Measurements from ENCODE around the gene B4GALT1.
"Not testable (repeated sequence)": the region's sequence is repeated elsewhere in the genome, so short reads cannot be mapped to it uniquely, and the experiment has no call there.

The B4GALT1 gene

DNA sequence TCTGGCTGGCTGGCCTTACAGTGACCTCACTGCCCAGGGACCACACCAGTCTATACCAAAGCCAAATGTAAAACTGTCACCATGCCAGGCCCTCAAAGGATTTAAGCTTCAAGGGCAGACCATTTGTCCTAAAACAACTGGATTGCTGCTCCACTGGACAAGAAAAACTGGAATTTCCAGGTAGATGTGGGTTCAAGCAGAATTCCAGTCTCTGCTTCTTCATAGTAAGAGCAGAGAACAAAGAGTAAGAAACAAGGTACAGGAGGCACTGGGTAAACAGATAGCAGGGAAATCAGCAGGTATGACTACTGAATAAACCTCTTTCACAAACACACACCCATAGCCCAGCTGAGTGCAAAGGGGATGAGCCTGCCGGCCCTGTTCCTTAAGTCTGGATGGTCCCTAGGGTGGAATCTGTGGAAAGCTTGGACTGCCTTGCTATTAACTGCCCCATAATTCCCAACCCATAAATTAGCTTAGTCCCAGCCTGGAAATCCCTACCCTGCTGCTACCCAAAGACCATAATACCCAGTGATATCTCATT lies 5.5 kb downstream of the B4GALT1 start:
- Histone ChIP-seq H3K4me3 (ENCODE audit: low read length) (no peak overlapping the region), H3K4me1 (ENCODE audit: control insufficient read depth, low read depth, low read length) (peaks cover 28% of the 10 kb centered on the region), H3K27ac (ENCODE audit: low read depth, low read length) (peak overlapping the region; percentile 73)

DNA sequence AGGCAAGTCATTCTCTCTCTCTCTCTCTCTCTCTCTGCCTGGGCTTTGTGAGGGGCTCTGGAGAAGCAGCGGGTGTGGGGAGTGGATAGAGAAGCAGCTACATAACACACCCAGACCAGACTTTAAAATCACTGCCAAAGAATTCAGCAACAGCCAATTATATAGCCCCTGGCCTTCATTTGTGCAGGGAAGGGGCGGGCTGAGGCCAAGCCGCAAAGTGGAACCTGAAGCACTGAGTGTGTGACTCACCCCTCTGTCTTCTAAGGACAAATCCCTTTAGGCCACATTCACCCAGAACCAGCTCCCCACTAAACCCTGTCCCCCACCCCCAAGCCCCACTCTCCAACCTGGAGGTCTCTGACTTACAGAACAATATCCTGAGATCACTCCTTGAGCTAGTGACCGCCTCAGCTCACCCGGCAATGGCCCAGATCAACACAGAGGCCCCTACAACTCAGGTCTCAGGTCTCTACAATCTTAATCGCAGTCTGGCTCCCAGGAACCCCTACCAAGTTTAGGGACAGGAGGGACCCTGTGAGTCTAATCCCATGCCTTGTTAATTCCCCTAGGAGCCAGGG lies 6.0 kb downstream of the B4GALT1 start:
- no peak overlapping the region for H2BK5ac ChIP-seq (ENCODE audit: low read length)
- H3K27me3 ChIP-seq (ENCODE audit: insufficient read depth, low read length, poor library complexity): no peaks in the 10 kb centered on the region
- H3K56ac ChIP-seq (ENCODE audit: low read length): peak overlapping the region; percentile 72
- H2BK15ac ChIP-seq (replicated peaks; ENCODE audit: low read depth): no peak overlapping the region
- H3K27ac ChIP-seq (ENCODE audit: low read depth, low read length): peak overlapping the region; percentile 73
- H3K18ac ChIP-seq (ENCODE audit: low read length): peak overlapping the region; percentile 3
- H2AK5ac ChIP-seq (ENCODE audit: low read length): no peak overlapping the region
- peak; percentile 88 for DNase-seq
- H4K8ac ChIP-seq (ENCODE audit: low read depth, low read length): no peak overlapping the region
- no peak overlapping the region for H3K9ac ChIP-seq (ENCODE audit: low read length)
- no peak overlapping the region for H3K4me2 ChIP-seq (ENCODE audit: low read length)
- peaks cover 25% of the 10 kb centered on the region for H3K79me2 ChIP-seq (ENCODE audit: control insufficient read depth, insufficient read depth, low read length)
- H2BK120ac ChIP-seq (ENCODE audit: low read depth, low read length): no peak overlapping the region
- no peak overlapping the region for H3K4ac ChIP-seq (ENCODE audit: low read depth, low read length)
- H3K23ac ChIP-seq (ENCODE audit: low read length): no peak overlapping the region
- H3K79me1 ChIP-seq (ENCODE audit: low read length): peaks cover 27% of the 10 kb centered on the region
- H3K4me1 ChIP-seq (ENCODE audit: control insufficient read depth, low read depth, low read length): peaks cover 28% of the 10 kb centered on the region
- H4K5ac ChIP-seq (ENCODE audit: low read length): no peak overlapping the region
- no peak overlapping the region for H3K4me3 ChIP-seq (ENCODE audit: low read length)
- H3K36me3 ChIP-seq (ENCODE audit: control insufficient read depth, insufficient read depth, low read length): no peaks in the 10 kb centered on the region
- no CpG with 5 or more reads among the region's 6 CpGs for WGBS (ENCODE audit: extremely low coverage, insufficient coverage, low lambda C conversion rate)

More for the DNA sequence above, 5.5 kb downstream of the B4GALT1 start:
- no peak overlapping the region for H2BK120ac ChIP-seq (ENCODE audit: low read depth, low read length)
- no peak overlapping the region for H3K4me2 ChIP-seq (ENCODE audit: low read length)
- H3K56ac ChIP-seq (ENCODE audit: low read length): peak overlapping the region; percentile 72
- no peak overlapping the region for H4K5ac ChIP-seq (ENCODE audit: low read length)
- peaks cover 27% of the 10 kb centered on the region for H3K79me1 ChIP-seq (ENCODE audit: low read length)
- WGBS (ENCODE audit: extremely low coverage, insufficient coverage, low lambda C conversion rate): no CpG with 5 or more reads among the region's 1 CpG
- no peak overlapping the region for H3K9ac ChIP-seq (ENCODE audit: low read length)
- no peak overlapping the region for H3K4ac ChIP-seq (ENCODE audit: low read depth, low read length)
- H3K18ac ChIP-seq (ENCODE audit: low read length): peak overlapping the region; percentile 3
- DNase-seq: no peak
- H2AK5ac ChIP-seq (ENCODE audit: low read length): no peak overlapping the region
- H3K23ac ChIP-seq (ENCODE audit: low read length): no peak overlapping the region
- no peak overlapping the region for H2BK15ac ChIP-seq (replicated peaks; ENCODE audit: low read depth)
- peaks cover 25% of the 10 kb centered on the region for H3K79me2 ChIP-seq (ENCODE audit: control insufficient read depth, insufficient read depth, low read length)
- H3K36me3 ChIP-seq (ENCODE audit: control insufficient read depth, insufficient read depth, low read length): no peaks in the 10 kb centered on the region
- H4K8ac ChIP-seq (ENCODE audit: low read depth, low read length): no peak overlapping the region
- H3K27me3 ChIP-seq (ENCODE audit: insufficient read depth, low read length, poor library complexity): no peaks in the 10 kb centered on the region
- no peak overlapping the region for H2BK5ac ChIP-seq (ENCODE audit: low read length)

DNA sequence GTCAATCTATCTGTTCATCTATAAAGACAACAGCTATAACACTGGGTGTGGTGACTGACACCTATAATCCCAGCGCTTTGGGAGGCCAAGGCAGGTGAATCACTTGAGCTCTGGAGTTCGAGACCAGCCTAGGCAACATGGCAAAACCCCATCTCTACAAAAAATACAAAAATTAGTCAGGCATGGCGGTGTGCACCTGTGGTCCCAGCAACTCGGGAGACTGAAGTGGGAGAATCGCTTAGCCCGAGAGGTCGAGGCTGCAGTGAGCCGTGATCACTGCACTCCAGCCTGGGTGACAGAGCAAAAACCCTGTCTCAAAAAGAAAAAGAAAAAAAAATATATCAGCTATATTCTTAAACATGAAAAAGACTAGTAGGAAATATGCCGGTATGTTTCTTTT lies 6.7 kb downstream of the B4GALT1 start:
- not testable (repeated sequence) for H3K9ac ChIP-seq (ENCODE audit: low read length); H3K4me3 ChIP-seq (ENCODE audit: low read length); H3K27me3 ChIP-seq (ENCODE audit: insufficient read depth, low read length, poor library complexity); H3K4ac ChIP-seq (ENCODE audit: low read depth, low read length); H3K36me3 ChIP-seq (ENCODE audit: control insufficient read depth, insufficient read depth, low read length); H2AK5ac ChIP-seq (ENCODE audit: low read length); H4K8ac ChIP-seq (ENCODE audit: low read depth, low read length); H3K56ac ChIP-seq (ENCODE audit: low read length); DNase-seq; H4K5ac ChIP-seq (ENCODE audit: low read length); H3K27ac ChIP-seq (ENCODE audit: low read depth, low read length); H3K4me2 ChIP-seq (ENCODE audit: low read length); H3K23ac ChIP-seq (ENCODE audit: low read length); H2BK5ac ChIP-seq (ENCODE audit: low read length); H2BK15ac ChIP-seq (replicated peaks; ENCODE audit: low read depth); H3K18ac ChIP-seq (ENCODE audit: low read length); H2BK120ac ChIP-seq (ENCODE audit: low read depth, low read length)
- Histone ChIP-seq H3K4me1 (ENCODE audit: control insufficient read depth, low read depth, low read length) (peaks cover 24% of the 10 kb centered on the region), H3K79me1 (ENCODE audit: low read length) (peaks cover 25% of the 10 kb centered on the region), H3K79me2 (ENCODE audit: control insufficient read depth, insufficient read depth, low read length) (peaks cover 21% of the 10 kb centered on the region)
- no CpG with 5 or more reads among the region's 9 CpGs for WGBS (ENCODE audit: extremely low coverage, insufficient coverage, low lambda C conversion rate)

DNA sequence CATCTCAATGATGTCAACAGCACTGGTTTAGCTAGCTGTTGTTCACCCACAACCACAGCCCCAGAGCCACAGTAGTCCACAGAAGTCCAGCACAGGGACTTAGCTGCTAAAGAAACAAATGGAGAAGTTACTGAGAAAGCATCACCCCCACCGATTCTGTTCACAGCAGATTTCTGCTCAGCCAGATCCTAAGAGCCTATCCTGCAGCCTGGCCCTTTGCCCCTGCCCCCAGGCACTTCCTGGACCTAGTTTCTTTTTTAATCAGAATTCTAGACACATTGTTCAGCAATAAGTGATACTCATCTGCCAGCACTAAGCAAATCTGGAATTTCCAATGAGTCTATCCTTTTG lies 7.4 kb downstream of the B4GALT1 start:
- Histone ChIP-seq H3K27ac (ENCODE audit: low read depth, low read length) (no peak overlapping the region), H3K56ac (ENCODE audit: low read length) (peak overlapping the region; percentile 22), H2BK5ac (ENCODE audit: low read length) (no peak overlapping the region), H3K23ac (ENCODE audit: low read length) (no peak overlapping the region), H3K4me2 (ENCODE audit: low read length) (no peak overlapping the region), H3K18ac (ENCODE audit: low read length) (no peak overlapping the region), H3K4me1 (ENCODE audit: control insufficient read depth, low read depth, low read length) (peaks cover 22% of the 10 kb centered on the region), H4K8ac (ENCODE audit: low read depth, low read length) (no peak overlapping the region), H3K9ac (ENCODE audit: low read length) (peak overlapping the region; percentile 9), H3K4me3 (ENCODE audit: low read length) (no peak overlapping the region), H3K79me2 (ENCODE audit: control insufficient read depth, insufficient read depth, low read length) (peaks cover 18% of the 10 kb centered on the region), H3K36me3 (ENCODE audit: control insufficient read depth, insufficient read depth, low read length) (no peaks in the 10 kb centered on the region), H3K4ac (ENCODE audit: low read depth, low read length) (no peak overlapping the region), H3K27me3 (ENCODE audit: insufficient read depth, low read length, poor library complexity) (no peaks in the 10 kb centered on the region), H2AK5ac (ENCODE audit: low read length) (peak overlapping the region; percentile 72), H4K5ac (ENCODE audit: low read length) (no peak overlapping the region), H2BK15ac (replicated peaks; ENCODE audit: low read depth) (no peak overlapping the region), H3K79me1 (ENCODE audit: low read length) (peaks cover 26% of the 10 kb centered on the region), H2BK120ac (ENCODE audit: low read depth, low read length) (no peak overlapping the region)
- DNase-seq: no peak
- no CpG with 5 or more reads among the region's 1 CpG for WGBS (ENCODE audit: extremely low coverage, insufficient coverage, low lambda C conversion rate)

DNA sequence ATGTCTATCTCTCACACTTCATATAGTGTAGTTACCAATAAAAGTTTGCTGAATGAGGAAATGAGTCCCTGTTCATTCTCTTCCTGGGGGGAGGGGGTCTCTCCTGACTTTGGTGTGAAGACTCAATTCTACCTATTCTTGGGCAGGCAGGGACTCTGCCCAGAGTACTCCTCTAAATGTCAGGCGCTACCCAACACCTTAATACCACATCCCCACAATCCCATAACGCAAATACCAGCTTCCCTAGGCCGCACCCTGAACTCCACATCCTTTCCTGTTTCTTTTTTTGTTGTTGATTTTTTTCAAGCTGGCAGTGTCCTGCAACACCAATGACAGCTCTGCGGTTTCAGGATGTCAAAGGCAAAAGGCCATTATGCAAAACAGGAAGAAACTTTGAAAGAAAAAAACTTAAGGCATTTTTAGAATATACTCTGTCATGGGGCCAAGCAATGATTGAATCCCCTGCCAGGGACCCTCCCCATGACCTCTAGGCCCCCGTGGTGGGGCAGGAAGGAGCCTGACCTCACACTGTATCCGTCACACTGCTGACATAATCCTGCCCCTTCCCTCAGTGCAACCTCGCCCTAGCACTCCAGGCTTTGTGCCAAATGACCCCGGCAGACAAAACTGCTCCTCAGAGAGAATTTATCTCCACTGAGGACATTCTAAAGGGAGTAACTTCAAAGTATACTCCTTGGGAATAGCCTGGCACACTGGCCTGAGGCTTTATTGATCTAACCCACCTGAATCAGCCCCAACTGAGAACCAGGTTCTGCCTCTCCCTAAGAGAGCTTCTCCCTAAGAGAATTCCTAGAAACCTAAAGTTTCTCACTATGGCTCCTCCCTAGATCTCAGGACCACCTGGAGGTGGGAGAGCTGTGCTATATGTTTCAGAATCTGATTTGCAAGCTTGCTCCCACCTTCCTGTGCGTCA lies 8.0 kb downstream of the B4GALT1 start:
- H3K4me1 ChIP-seq (ENCODE audit: control insufficient read depth, low read depth, low read length): peaks cover 22% of the 10 kb centered on the region
- H3K36me3 ChIP-seq (ENCODE audit: control insufficient read depth, insufficient read depth, low read length): no peaks in the 10 kb centered on the region
- peak overlapping the region; percentile 9 for H3K9ac ChIP-seq (ENCODE audit: low read length)

More for the DNA sequence above, 8.0 kb downstream of the B4GALT1 start:
- no peak overlapping the region for H4K5ac ChIP-seq (ENCODE audit: low read length)
- no peaks in the 10 kb centered on the region for H3K27me3 ChIP-seq (ENCODE audit: insufficient read depth, low read length, poor library complexity)
- H3K4ac ChIP-seq (ENCODE audit: low read depth, low read length): no peak overlapping the region
- no peak overlapping the region for H3K18ac ChIP-seq (ENCODE audit: low read length)
- peak overlapping the region; percentile 22 for H3K56ac ChIP-seq (ENCODE audit: low read length)
- no peak overlapping the region for H2BK15ac ChIP-seq (replicated peaks; ENCODE audit: low read depth)
- peaks cover 28% of the 10 kb centered on the region for H3K79me1 ChIP-seq (ENCODE audit: low read length)
- no peak overlapping the region for H2BK5ac ChIP-seq (ENCODE audit: low read length)
- H4K8ac ChIP-seq (ENCODE audit: low read depth, low read length): no peak overlapping the region
- peak overlapping the region; percentile 72 for H2AK5ac ChIP-seq (ENCODE audit: low read length)
- no peak overlapping the region for H2BK120ac ChIP-seq (ENCODE audit: low read depth, low read length)
- no peak overlapping the region for H3K27ac ChIP-seq (ENCODE audit: low read depth, low read length)
- peaks cover 18% of the 10 kb centered on the region for H3K79me2 ChIP-seq (ENCODE audit: control insufficient read depth, insufficient read depth, low read length)
- no peak overlapping the region for H3K4me3 ChIP-seq (ENCODE audit: low read length)
- DNase-seq: peak; percentile 23
- no peak overlapping the region for H3K4me2 ChIP-seq (ENCODE audit: low read length)
- H3K23ac ChIP-seq (ENCODE audit: low read length): no peak overlapping the region
- WGBS (ENCODE audit: extremely low coverage, insufficient coverage, low lambda C conversion rate): 100% methylated on average over 1 of the region's 9 CpGs
